HG03060 (cell line): ENCODE measurements around the gene PPP4R2.
A peak's percentile ranks its signal among the peaks of the same experiment; 100 is the strongest.
"Not testable (repeated sequence)": the region's sequence is repeated elsewhere in the genome, so short reads cannot be mapped to it uniquely, and the experiment has no call there.

Experiments used
- ATAC-seq: cut with Tn5 transposase; IDR thresholded peaks from one replicate; pipeline ENCODE4 v1.9.1; 2021; ENCODE audit warnings: low read depth, moderate number of reproducible peaks; ENCODE audit not compliant: unreplicated experiment

The PPP4R2 gene

GRCh38 chr3:72976281-72976741 lies 20.3 kb upstream of the PPP4R2 start:
- no peak for ATAC-seq

GRCh38 chr3:72977060-72977808 lies 19.4 kb upstream of the PPP4R2 start:
- ATAC-seq = peak; percentile 58

GRCh38 chr3:72982609-72983366 lies 13.8 kb upstream of the PPP4R2 start:
- no peak for ATAC-seq

DNA sequence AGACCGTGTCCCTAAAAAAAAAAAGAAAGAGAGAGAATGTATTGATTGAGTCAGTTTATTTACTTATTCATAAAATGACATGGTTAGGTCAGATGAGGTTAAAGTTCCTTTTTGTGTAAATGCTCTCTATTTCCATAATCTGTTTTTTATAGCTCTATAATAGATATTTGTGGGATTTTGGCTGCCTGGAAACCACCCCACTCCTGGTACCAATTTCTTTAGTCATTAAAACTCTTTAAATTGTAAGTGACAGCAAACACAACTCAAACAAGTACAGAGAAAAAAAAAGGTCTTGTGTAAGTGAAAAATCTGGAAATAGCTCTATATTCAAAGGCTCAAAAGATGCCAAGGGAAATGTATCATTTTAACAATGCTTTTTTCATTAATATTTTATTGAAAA lies 11.0 kb upstream of the PPP4R2 start:
- ATAC-seq = no peak

DNA sequence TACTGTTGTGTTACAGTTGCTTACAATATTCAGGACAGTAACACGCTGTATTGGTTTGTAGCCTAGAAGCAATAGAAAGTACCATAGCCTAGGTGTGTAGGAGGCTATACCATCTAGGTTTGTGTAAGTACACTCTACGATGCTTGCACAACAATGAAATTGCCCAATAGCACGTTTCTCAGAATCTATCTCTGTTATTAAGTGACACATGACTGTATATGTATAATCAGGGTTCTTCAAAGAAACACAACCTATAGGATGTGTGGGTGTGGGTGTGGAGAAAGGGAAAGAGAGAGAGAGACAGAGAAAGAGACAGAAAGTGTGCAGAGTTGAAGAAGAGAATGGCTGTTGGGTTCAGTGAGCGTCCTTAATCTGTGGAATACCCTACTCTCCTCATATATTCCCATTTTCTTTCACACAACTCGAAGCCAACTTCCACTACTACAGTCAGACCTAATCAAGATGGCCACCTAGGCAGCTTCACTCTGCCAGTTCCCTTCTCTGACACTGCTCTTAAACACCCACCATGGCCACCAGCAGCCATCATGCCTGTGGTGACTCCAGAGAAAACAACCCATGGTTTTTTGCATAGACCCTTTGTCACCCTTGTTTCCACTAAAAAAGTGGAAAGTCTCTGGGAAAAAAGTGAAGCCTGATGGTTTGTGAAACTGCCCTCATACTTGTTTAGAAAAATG lies 5.8 kb upstream of the PPP4R2 start:
- no peak for ATAC-seq

DNA sequence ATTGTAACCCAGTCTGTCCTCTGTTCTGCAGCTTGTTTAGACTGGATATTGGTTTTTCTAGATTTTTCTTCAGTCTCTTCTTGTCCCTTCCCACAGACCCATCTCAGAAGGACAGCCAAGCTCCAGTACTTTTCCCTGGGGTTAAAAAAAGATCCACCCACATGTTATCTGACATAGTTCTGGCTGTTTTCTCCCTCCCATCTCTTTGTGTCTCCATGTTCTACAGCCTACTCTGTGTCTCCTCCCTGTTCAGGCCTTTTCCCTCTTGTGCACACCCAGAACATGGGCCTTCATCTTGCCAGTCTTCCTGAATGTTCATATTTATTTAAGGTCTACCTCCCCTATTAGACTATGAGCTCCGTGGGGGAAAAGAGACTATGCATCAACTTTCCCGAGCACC lies 5.1 kb upstream of the PPP4R2 start:
- ATAC-seq = no peak

- ATAC-seq = no peak
Measured at GRCh38 chr3:72993391-72993790, 3.2 kb upstream of the PPP4R2 start.

- no peak for ATAC-seq
Measured at GRCh38 chr3:72995337-72995736, 1.3 kb upstream of the PPP4R2 start.

DNA sequence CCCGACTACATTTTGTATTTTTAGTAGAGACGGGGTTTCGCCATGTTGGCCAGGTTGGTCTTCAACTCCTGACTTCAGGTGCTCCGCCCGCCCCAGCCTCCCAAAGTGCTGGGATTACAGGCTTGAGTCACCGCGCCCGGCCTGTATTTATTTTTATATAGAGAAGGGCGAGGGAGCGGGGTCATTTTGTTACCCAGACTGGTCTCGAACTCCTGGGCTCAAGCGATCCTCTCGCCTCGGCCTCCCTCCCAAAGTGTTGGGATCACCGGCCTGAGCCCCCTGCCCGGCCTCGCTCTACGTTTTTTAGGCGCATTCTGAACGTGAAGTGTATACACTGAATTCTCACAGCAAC lies 514 bp upstream of the PPP4R2 start:
- no peak for ATAC-seq

- ATAC-seq = no peak
Measured at GRCh38 chr3:72997421-72997961, 880 bp downstream of the PPP4R2 start.

- ATAC-seq = no peak
Measured at GRCh38 chr3:72998466-72998865, 1.9 kb downstream of the PPP4R2 start.

DNA sequence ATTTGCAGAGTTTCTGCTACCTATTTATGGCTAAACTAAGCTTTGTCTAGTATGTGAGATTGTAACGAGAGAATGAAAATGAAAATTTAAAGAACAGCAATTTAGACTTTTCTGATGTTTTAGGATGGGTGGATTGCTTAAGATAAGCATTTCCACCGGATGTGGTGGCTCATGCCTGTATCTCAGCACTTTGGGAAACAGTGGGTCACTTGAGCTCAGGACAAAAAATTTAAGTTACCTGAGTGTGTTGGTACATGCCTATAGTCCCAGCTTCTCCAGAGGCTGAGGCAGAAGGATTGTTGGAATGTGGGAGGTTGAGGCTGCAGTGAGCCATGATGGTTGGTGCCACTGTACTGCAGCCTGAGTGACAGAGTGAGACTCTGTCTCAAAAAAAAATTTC lies 3.3 kb downstream of the PPP4R2 start:
- ATAC-seq = no peak

GRCh38 chr3:73003050-73003449 lies 6.4 kb downstream of the PPP4R2 start:
- not testable (repeated sequence) for ATAC-seq

DNA sequence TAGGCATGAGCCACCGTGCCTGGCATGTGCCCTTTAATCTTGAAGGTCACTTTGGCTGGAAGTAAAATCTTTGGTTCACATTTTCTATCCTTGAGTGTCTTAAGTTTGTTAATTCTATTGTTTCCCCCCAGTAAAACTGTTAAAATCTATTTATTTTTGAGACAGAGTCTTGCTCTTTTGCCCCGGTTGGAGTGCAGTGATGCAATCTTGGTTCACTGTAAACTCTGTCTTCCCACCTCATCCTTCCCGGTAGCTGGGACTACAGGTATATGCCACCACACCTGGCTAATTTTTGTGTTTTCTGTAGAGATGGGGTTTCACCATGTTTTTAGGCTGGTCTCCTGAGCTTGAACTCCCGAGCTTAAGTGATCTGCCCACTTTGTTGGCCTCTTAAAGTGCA lies 7.7 kb downstream of the PPP4R2 start:
- ATAC-seq = no peak

DNA sequence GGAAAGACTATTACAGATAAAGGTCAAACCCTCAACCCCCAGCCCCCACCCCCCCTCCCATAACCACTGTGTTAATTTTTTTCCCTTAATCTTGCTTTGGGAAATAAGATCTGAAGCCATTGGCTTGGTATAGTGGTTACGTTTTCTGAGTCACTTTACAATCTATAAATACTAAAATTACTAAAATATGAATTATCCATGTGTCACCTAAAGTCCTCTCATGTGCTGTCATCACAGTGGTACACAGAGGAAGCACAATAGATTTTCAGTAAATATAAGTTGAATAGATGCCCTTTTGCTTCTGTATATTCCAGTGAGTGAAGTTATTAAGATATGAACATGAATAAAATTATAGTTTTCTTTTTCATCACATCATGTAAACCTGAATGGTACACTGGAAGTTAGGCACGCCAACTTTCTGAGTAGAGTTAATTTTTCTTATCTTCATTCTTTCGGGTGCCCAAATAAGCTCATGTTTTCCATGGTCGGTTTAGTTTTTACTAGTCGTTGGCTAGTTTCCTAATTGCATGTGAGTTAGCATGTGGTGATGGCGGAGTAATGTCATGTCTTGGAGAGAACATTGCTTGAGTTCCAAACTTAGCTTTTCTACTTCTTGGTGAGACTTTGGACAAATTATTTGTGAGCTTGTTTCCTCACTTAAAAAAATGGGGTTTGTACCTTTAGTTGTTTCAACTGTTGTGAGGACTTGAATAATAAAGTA lies 11.5 kb downstream of the PPP4R2 start:
- ATAC-seq = no peak

- ATAC-seq = no peak
Measured at GRCh38 chr3:73009008-73009407, 12.4 kb downstream of the PPP4R2 start.

DNA sequence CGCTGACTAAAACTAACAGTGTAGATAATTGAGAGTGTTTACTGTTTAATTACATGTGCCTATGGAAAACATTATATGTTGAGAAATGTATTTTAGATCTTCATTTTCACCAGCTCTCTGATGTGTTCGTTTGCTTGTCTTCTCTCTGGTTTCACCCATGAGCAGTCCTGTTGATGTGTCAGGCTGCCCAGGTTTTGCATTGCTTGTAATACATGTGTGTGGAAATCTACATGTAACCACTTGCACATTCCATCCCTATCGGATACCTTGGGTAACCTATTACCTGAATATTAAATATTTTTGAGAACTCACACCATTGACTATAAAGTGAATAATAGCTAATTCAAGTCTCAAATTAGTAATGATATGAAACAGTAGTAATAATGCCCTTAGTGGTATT lies 13.1 kb downstream of the PPP4R2 start:
- ATAC-seq = no peak

DNA sequence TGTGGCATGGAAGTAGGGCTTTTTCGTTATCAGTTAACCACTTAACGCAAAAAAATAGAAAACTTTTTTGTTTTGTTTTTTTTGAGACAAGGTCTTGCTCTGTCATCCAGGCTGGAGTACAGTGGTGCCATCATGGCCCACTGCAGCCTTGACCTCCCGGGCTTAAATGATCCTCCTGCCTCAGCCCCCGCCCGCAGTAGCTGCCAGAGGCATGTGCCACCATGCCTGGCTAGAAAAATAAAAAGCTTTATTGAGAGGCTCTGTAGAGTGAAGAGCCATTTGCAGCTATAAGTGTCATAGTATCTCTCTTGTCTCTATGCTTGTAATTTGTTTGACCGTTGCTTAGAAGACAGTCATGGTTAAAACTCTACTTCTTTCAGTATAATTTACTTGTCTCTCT lies 13.5 kb downstream of the PPP4R2 start:
- ATAC-seq = no peak

- ATAC-seq = no peak
Measured at GRCh38 chr3:73018298-73018697, 21.7 kb downstream of the PPP4R2 start.

- no peak for ATAC-seq
Measured at GRCh38 chr3:73018790-73019441, 22.3 kb downstream of the PPP4R2 start.
